Measurements from ENCODE around the gene UBFD1. TPM values are rescaled to one million over a fixed set of nuclear protein-coding genes. Genes with fewer than 3 reads are reported as not detected.
A peak's percentile ranks its signal among the peaks of the same experiment; 100 is the strongest.
"Not testable (repeated sequence)": the region's sequence is repeated elsewhere in the genome, so short reads cannot be mapped to it uniquely, and the experiment has no call there.

Gene UBFD1
- total RNA-seq, 1 donor from 2014 or later, result 97.6 TPM

- Mint-ChIP-seq H3K9me3 (peaks cover 4% of the 10 kb centered on the region), H3K4me3 (peak within 1 kb of the TSS; percentile 89)
- TF ChIP-seq CTCF (conservative IDR thresholded peaks at IDR 0.05), result no peak
These were observed 47.2 kb upstream of the UBFD1 start, which contains the start of gene GGA2 for GRCh38 chr16:23510164-23510914. Gene GGA2, minus strand, starts transcription at chr16:23510494. Its CDS starts 83 bp downstream, at chr16:23510411.

GRCh38 chr16:23510915-23511270 lies 46.6 kb upstream of the UBFD1 start:
- not testable (repeated sequence) for H3K27me3 Mint-ChIP-seq; DNase-seq (ENCODE audit: extremely low spot score, unreplicated experiment); H3K9me3 Mint-ChIP-seq
- Mint-ChIP-seq H3K27ac (peak overlapping the region; percentile 75), H3K4me1 (ENCODE audit: unreplicated experiment) (peaks cover 26% of the 10 kb centered on the region), H3K4me3 (peak overlapping the region; percentile 87), H3K36me3 (peaks cover 13% of the 10 kb centered on the region)

More at GRCh38 chr16:23510164-23510914, 47.2 kb upstream of the UBFD1 start, which contains the start of gene GGA2:
- Mint-ChIP-seq H3K36me3 (peaks cover 13% of the 10 kb centered on the region), H3K27me3 (no peaks in the 10 kb centered on the region), H3K4me1 (ENCODE audit: unreplicated experiment) (peaks cover 31% of the 10 kb centered on the region), H3K27ac (peak within 1 kb of the TSS; percentile 75)
- DNase-seq (ENCODE audit: extremely low spot score, unreplicated experiment), result peak; percentile 81

DNA sequence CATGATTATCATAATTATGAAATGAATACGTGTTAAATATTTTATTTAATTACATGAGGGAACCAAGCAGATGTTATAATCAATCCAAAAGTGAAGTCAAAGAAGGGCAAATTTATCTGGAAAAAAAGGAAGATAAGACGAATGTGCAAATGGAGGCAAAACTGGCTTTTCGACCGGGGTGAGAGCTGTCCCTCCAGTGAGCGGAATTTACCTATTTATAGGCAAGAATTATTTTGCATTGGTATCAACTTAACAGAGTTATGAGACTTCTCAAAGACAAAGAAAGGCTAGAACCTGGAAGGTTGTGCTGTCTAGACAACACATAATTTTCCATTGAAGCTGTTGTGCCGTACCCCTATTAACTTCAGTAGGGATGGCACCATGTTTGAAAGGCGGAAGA lies 45.8 kb upstream of the UBFD1 start:
- H3K27me3 Mint-ChIP-seq, result no peaks in the 10 kb centered on the region
- peaks cover 13% of the 10 kb centered on the region for H3K36me3 Mint-ChIP-seq
- H3K27ac Mint-ChIP-seq, result no peak overlapping the region
- H3K4me1 Mint-ChIP-seq (ENCODE audit: unreplicated experiment), result peaks cover 19% of the 10 kb centered on the region
- peaks cover 4% of the 10 kb centered on the region for H3K9me3 Mint-ChIP-seq
- no peak for DNase-seq (ENCODE audit: extremely low spot score, unreplicated experiment)
- TF ChIP-seq CTCF (conservative IDR thresholded peaks at IDR 0.05), result no peak
- H3K4me3 Mint-ChIP-seq, result peak overlapping the region; percentile 73

DNA sequence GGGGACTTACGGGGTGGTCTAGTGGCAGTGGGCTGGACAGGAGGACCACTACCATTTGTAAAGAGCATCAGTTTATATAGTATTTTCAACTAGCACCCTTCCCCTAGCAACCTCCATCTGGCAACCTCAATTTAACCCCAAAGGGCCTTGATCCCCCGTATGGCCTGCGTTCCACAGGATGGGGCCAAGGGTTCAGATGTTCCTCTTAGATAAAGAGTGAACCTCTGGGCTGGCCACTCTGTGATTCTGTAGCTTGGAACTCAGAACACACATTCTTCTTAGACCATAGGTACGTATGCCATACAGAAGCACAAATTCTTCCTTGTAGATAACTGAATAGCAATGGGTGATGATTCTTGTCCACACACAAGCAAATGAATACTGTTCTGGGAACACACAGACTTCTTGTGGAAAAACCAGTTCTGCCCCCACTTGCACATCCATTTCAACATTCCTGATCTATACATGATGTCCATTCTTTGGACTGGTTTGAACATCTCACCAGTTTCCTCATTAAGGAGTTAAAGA lies 45.3 kb upstream of the UBFD1 start:
- Mint-ChIP-seq H3K27ac (no peak overlapping the region), H3K9me3 (peaks cover 4% of the 10 kb centered on the region), H3K4me1 (ENCODE audit: unreplicated experiment) (peaks cover 15% of the 10 kb centered on the region), H3K36me3 (peaks cover 10% of the 10 kb centered on the region), H3K4me3 (peak overlapping the region; percentile 65), H3K27me3 (no peaks in the 10 kb centered on the region)
- TF ChIP-seq CTCF (conservative IDR thresholded peaks at IDR 0.05), result no peak
- DNase-seq (ENCODE audit: extremely low spot score, unreplicated experiment), result no peak

GRCh38 chr16:23514381-23515152 lies 43.0 kb upstream of the UBFD1 start:
- Mint-ChIP-seq H3K36me3 (peaks cover 4% of the 10 kb centered on the region), H3K27ac (no peak overlapping the region), H3K4me1 (ENCODE audit: unreplicated experiment) (no peaks in the 10 kb centered on the region), H3K4me3 (no peak overlapping the region), H3K27me3 (no peaks in the 10 kb centered on the region), H3K9me3 (no peaks in the 10 kb centered on the region)
- no peak for DNase-seq (ENCODE audit: extremely low spot score, unreplicated experiment)
- no peak for TF ChIP-seq CTCF (conservative IDR thresholded peaks at IDR 0.05)

DNA sequence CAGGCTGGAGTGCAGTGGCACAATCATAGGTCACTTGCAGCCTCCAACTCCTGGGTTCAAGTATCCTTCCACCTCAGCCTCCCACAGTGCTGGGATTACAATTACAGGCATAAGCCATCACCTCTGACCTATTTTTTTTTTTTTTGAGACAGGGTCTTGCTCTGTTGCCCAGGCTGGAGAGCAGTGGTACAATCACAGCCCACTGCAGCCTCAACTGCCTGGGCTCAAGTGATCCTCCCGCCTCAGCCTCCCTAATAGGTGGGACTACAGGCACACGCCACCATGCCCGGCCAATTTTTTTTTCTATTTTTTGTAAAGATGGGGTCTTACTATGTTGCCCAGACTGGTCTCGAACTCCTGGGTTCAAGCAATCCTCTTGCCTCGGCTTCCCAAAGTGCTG lies 41.6 kb upstream of the UBFD1 start:
- H3K4me3 Mint-ChIP-seq, result no peak overlapping the region
- no peaks in the 10 kb centered on the region for H3K27me3 Mint-ChIP-seq
- peaks cover 5% of the 10 kb centered on the region for H3K36me3 Mint-ChIP-seq
- H3K9me3 Mint-ChIP-seq, result no peaks in the 10 kb centered on the region
- H3K27ac Mint-ChIP-seq, result no peak overlapping the region
- no peak for TF ChIP-seq CTCF (conservative IDR thresholded peaks at IDR 0.05)
- H3K4me1 Mint-ChIP-seq (ENCODE audit: unreplicated experiment), result no peaks in the 10 kb centered on the region
- no peak for DNase-seq (ENCODE audit: extremely low spot score, unreplicated experiment)

All from type B pancreatic cell (in vitro differentiated cells).